ENCODE data around the gene RRP1B. TPM values are rescaled to one million over a fixed set of nuclear protein-coding genes. Genes with fewer than 3 reads are reported as not detected.
A peak's percentile ranks its signal among the peaks of the same experiment; 100 is the strongest.

The RRP1B gene
- total and polyA plus RNA-seq, 2 of the 13 experiments (the other 11 are each of a cell fraction or from before 2014, with no cell fraction given): 16.3 to 46.2 TPM

DNA sequence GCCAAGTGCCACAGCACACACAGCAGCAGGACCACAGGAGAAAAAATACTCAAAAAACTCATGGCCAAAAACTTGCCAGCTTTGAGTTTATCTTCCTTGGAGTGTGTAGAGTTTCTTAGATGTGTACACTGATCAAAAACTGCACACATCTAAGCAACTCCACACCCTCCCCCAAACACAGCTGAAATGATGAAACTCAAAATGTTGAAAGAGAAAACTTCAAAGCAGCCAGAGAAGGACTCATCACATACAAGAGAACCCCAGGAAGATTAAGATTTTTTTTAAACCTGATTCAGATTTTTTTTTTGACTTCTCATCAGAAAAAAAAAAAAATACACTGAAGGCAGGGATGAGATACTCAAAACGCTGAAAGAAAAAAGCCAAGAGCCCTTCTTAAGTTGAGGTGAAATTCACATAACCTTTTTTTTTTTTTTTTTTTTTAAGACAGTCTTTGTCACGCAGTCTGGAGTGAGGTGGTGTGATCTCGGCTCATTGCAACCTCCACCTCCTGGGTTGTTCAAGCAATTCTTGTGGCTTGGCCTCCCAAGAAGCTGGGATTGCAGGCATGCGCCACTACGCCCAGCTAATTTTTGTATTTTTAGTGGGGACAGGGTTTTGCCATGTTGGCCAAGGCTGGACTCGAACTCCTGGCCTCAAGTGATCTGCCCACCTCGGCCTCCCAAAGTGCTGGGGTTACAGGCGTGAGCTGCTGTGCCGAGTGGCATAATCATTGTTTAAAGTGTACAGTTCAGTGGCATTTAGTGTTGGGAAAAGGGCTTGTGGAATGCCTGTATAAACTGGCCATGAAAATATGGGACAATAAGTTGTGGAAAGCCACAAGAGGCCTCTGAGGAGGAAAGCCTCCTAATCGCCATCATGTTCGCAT, 38.6 kb downstream of the RRP1B start (continued):
- TF ChIP-seq, protein P1, sequence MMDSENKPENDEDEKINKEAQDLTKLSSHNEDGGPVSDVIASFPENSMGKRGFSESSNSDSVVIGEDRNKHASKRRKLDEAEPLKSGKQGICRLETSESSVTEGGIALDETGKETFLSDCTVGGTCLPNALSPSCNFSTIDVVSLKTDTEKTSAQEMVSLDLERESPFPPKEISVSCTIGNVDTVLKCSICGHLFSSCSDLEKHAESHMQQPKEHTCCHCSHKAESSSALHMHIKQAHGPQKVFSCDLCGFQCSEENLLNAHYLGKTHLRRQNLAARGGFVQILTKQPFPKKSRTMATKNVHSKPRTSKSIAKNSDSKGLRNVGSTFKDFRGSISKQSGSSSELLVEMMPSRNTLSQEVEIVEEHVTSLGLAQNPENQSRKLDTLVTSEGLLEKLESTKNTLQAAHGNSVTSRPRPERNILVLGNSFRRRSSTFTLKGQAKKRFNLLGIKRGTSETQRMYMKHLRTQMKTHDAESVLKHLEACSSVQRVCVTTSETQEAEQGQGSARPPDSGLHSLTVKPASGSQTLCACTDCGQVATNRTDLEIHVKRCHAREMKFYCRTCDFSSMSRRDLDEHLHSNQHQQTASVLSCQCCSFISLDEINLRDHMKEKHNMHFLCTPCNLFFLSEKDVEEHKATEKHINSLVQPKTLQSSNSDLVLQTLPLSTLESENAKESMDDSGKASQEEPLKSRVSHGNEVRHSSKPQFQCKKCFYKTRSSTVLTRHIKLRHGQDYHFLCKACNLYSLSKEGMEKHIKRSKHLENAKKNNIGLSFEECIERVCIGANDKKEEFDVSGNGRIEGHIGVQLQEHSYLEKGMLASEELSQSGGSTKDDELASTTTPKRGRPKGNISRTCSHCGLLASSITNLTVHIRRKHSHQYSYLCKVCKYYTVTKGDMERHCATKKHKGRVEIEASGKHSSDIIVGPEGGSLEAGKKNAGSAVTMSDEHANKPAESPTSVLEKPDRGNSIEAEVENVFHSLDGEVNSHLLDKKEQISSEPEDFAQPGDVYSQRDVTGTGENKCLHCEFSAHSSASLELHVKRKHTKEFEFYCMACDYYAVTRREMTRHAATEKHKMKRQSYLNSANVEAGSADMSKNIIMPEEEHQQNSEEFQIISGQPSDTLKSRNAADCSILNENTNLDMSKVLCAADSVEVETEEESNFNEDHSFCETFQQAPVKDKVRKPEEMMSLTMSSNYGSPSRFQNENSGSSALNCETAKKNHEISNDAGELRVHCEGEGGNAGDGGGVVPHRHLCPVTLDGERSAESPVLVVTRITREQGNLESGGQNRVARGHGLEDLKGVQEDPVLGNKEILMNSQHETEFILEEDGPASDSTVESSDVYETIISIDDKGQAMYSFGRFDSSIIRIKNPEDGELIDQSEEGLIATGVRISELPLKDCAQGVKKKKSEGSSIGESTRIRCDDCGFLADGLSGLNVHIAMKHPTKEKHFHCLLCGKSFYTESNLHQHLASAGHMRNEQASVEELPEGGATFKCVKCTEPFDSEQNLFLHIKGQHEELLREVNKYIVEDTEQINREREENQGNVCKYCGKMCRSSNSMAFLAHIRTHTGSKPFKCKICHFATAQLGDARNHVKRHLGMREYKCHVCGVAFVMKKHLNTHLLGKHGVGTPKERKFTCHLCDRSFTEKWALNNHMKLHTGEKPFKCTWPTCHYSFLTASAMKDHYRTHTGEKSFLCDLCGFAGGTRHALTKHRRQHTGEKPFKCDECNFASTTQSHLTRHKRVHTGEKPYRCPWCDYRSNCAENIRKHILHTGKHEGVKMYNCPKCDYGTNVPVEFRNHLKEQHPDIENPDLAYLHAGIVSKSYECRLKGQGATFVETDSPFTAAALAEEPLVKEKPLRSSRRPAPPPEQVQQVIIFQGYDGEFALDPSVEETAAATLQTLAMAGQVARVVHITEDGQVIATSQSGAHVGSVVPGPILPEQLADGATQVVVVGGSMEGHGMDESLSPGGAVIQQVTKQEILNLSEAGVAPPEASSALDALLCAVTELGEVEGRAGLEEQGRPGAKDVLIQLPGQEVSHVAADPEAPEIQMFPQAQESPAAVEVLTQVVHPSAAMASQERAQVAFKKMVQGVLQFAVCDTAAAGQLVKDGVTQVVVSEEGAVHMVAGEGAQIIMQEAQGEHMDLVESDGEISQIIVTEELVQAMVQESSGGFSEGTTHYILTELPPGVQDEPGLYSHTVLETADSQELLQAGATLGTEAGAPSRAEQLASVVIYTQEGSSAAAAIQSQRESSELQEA (CRISPR knock-in tag; IDR thresholded peaks at IDR 0.05; ENCODE audit: not compliant biosample characterization): no peak
- no peak for TF ChIP-seq NFIC (IDR thresholded peaks at IDR 0.05; ENCODE audit: low read length)
- TF ChIP-seq NFKBIZ (CRISPR knock-in tag; IDR thresholded peaks at IDR 0.05): no peak
- TF ChIP-seq ZNF746 (CRISPR knock-in tag; IDR thresholded peaks at IDR 0.05): 0 out of 2 replicates have a peak, but pooled peaks have one; percentile 22
- TF ChIP-seq, protein P2, sequence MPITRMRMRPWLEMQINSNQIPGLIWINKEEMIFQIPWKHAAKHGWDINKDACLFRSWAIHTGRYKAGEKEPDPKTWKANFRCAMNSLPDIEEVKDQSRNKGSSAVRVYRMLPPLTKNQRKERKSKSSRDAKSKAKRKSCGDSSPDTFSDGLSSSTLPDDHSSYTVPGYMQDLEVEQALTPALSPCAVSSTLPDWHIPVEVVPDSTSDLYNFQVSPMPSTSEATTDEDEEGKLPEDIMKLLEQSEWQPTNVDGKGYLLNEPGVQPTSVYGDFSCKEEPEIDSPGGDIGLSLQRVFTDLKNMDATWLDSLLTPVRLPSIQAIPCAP (CRISPR knock-in tag; IDR thresholded peaks at IDR 0.05; ENCODE audit: low read depth): no peak
- TF ChIP-seq, protein P3, sequence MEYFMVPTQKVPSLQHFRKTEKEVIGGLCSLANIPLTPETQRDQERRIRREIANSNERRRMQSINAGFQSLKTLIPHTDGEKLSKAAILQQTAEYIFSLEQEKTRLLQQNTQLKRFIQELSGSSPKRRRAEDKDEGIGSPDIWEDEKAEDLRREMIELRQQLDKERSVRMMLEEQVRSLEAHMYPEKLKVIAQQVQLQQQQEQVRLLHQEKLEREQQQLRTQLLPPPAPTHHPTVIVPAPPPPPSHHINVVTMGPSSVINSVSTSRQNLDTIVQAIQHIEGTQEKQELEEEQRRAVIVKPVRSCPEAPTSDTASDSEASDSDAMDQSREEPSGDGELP (IDR thresholded peaks at IDR 0.05; ENCODE audit: borderline replicate concordance, low read depth): peak; percentile 60; the same call in 1 of the 2 replicates
- TF ChIP-seq BCL6 (CRISPR knock-in tag; IDR thresholded peaks at IDR 0.05): peak; percentile 53; the same call in 1 of the 2 replicates
- no peak for TF ChIP-seq EHMT2 (IDR thresholded peaks at IDR 0.05; ENCODE audit: borderline replicate concordance, low read depth, low read length)
- TF ChIP-seq SOX5 (CRISPR knock-in tag; IDR thresholded peaks at IDR 0.05; ENCODE audit: borderline replicate concordance): no peak; the same call in 1 of the 2 replicates
- TF ChIP-seq, protein P4, sequence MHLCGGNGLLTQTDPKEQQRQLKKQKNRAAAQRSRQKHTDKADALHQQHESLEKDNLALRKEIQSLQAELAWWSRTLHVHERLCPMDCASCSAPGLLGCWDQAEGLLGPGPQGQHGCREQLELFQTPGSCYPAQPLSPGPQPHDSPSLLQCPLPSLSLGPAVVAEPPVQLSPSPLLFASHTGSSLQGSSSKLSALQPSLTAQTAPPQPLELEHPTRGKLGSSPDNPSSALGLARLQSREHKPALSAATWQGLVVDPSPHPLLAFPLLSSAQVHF (CRISPR knock-in tag; IDR thresholded peaks at IDR 0.05): no peak
- no peak for TF ChIP-seq ELF1 (CRISPR knock-in tag; IDR thresholded peaks at IDR 0.05)
- no peak for TF ChIP-seq ZNF432 (CRISPR knock-in tag; IDR thresholded peaks at IDR 0.05; ENCODE audit: borderline replicate concordance)
- no peak for TF ChIP-seq ZNF674 (CRISPR knock-in tag; IDR thresholded peaks at IDR 0.05; ENCODE audit: low read depth)
- no peak for TF ChIP-seq NRL (CRISPR knock-in tag; IDR thresholded peaks at IDR 0.05; ENCODE audit: borderline replicate concordance)
- TF ChIP-seq SAP130 (CRISPR knock-in tag; IDR thresholded peaks at IDR 0.05; ENCODE audit: low read depth): peak; percentile 24; the same call in 1 of the 2 replicates
- 0 out of 2 replicates have a peak, but pooled peaks have one; percentile 1 for TF ChIP-seq SIX4 (CRISPR knock-in tag; IDR thresholded peaks at IDR 0.05)
- TF ChIP-seq HMGA1 (CRISPR knock-in tag; conservative IDR thresholded peaks at IDR 0.05): no peak
- TF ChIP-seq MAF1 (CRISPR knock-in tag; IDR thresholded peaks at IDR 0.05; ENCODE audit: borderline replicate concordance): no peak
